ENCODE measurements around the gene TAF1. TPM values are rescaled to one million over a fixed set of nuclear protein-coding genes. Genes with fewer than 3 reads are reported as not detected.
"Not testable (repeated sequence)": the region's sequence is repeated elsewhere in the genome, so short reads cannot be mapped to it uniquely, and the experiment has no call there.

Gene TAF1
- total RNA-seq, 2 donors from 2014 or later: 31.9 to 37.2 TPM

- no peak for ATAC-seq (replicated peaks)
- H3K4me3 Mint-ChIP-seq: no peak overlapping the region
- H3K27me3 Mint-ChIP-seq: no peaks in the 10 kb centered on the region
- peaks cover 63% of the 10 kb centered on the region for H3K36me3 Mint-ChIP-seq (ENCODE audit: low read depth)
- H3K9me3 Mint-ChIP-seq: no peaks in the 10 kb centered on the region
- H3K4me1 Mint-ChIP-seq: no peaks in the 10 kb centered on the region
- H3K27ac Mint-ChIP-seq: no peak overlapping the region
Observed at GRCh38 chrX:71453056-71453455, 86.9 kb downstream of the TAF1 start.

DNA sequence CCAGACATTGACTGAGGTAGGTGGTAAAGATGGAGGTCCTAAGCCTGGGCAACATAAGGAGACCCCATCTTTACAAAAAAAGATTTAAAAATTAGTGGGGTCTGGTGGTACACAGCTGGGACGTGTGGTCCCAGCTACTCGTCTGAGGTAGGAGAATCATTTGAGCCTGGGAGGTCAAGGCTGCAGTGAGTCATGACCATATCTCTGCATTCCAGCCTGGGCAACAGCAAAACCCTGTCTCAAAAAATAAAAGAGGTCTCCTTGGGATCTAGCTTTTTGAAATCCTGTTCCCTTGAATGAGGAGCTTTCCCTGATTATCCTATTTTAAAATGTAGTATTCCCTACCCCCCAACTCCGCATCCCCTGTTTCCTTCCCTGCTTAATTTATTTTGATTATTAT is 88.1 kb downstream of the TAF1 start:
- ATAC-seq (replicated peaks): no peak
- Mint-ChIP-seq H3K9me3 (no peaks in the 10 kb centered on the region), H3K36me3 (ENCODE audit: low read depth) (peaks cover 73% of the 10 kb centered on the region), H3K4me3 (no peak overlapping the region), H3K27ac (peak overlapping the region; percentile 25), H3K4me1 (no peaks in the 10 kb centered on the region), H3K27me3 (no peaks in the 10 kb centered on the region)

GRCh38 chrX:71458866-71459265 is 92.7 kb downstream of the TAF1 start:
- H3K27me3 Mint-ChIP-seq: no peaks in the 10 kb centered on the region
- no peak for ATAC-seq (replicated peaks)
- no peaks in the 10 kb centered on the region for H3K9me3 Mint-ChIP-seq
- peaks cover 98% of the 10 kb centered on the region for H3K36me3 Mint-ChIP-seq (ENCODE audit: low read depth)
- H3K4me1 Mint-ChIP-seq: no peaks in the 10 kb centered on the region
- H3K27ac Mint-ChIP-seq: no peak overlapping the region
- no peak overlapping the region for H3K4me3 Mint-ChIP-seq

- Mint-ChIP-seq H3K4me3 (no peak overlapping the region), H3K27me3 (no peaks in the 10 kb centered on the region), H3K9me3 (no peaks in the 10 kb centered on the region), H3K36me3 (ENCODE audit: low read depth) (peaks cover 73% of the 10 kb centered on the region), H3K4me1 (no peaks in the 10 kb centered on the region), H3K27ac (peak overlapping the region; percentile 56)
- no peak for ATAC-seq (replicated peaks)
Observed at GRCh38 chrX:71464968-71465367, 98.8 kb downstream of the TAF1 start.

DNA sequence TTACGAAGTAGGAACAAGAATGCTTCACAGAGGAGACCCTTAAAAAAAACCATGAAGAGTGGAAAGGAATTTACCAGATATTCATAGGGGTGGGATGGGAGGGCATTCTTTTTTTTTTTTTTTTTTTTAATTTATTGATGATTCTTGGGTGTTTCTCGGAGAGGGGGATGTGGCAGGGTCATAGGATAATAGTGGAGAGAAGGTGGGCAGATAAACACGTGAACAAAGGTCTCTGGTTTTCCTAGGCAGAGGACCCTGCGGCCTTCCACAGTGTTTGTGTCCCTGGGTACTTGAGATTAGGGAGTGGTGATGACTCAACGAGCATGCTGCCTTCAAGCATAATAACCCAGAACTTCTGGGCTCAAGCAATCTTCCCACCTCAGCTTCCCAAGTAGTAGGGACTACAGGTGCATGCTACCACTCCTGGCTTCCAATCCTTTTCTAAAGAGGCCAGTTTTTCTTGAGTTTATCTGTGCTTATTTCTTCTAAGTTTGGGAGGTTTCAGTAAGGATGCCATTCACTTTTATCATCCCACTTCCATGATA is 100.9 kb downstream of the TAF1 start:
- Mint-ChIP-seq H3K27me3 (no peaks in the 10 kb centered on the region), H3K36me3 (ENCODE audit: low read depth) (peaks cover 52% of the 10 kb centered on the region), H3K27ac (no peak overlapping the region), H3K4me3 (no peak overlapping the region), H3K4me1 (no peaks in the 10 kb centered on the region), H3K9me3 (no peaks in the 10 kb centered on the region)
- ATAC-seq (replicated peaks): no peak

GRCh38 chrX:71475785-71476540 is 109.8 kb downstream of the TAF1 start:
- no peak overlapping the region for H3K27ac Mint-ChIP-seq
- no peaks in the 10 kb centered on the region for H3K4me1 Mint-ChIP-seq
- H3K36me3 Mint-ChIP-seq (ENCODE audit: low read depth): peaks cover 5% of the 10 kb centered on the region
- H3K9me3 Mint-ChIP-seq: no peaks in the 10 kb centered on the region
- no peak overlapping the region for H3K4me3 Mint-ChIP-seq
- ATAC-seq (replicated peaks): no peak
- no peaks in the 10 kb centered on the region for H3K27me3 Mint-ChIP-seq

GRCh38 chrX:71482228-71482958 is 116.2 kb downstream of the TAF1 start:
- Mint-ChIP-seq H3K36me3 (ENCODE audit: low read depth) (no peaks in the 10 kb centered on the region), H3K4me3 (no peak overlapping the region), H3K9me3 (no peaks in the 10 kb centered on the region), H3K27me3 (no peaks in the 10 kb centered on the region), H3K4me1 (no peaks in the 10 kb centered on the region), H3K27ac (no peak overlapping the region)
- no peak for ATAC-seq (replicated peaks)

GRCh38 chrX:71487814-71488213 is 121.7 kb downstream of the TAF1 start:
- H3K4me1 Mint-ChIP-seq: no peaks in the 10 kb centered on the region
- ATAC-seq (replicated peaks): no peak
- H3K4me3 Mint-ChIP-seq: no peak overlapping the region
- no peaks in the 10 kb centered on the region for H3K27me3 Mint-ChIP-seq
- no peak overlapping the region for H3K27ac Mint-ChIP-seq
- no peaks in the 10 kb centered on the region for H3K9me3 Mint-ChIP-seq
- no peaks in the 10 kb centered on the region for H3K36me3 Mint-ChIP-seq (ENCODE audit: low read depth)

DNA sequence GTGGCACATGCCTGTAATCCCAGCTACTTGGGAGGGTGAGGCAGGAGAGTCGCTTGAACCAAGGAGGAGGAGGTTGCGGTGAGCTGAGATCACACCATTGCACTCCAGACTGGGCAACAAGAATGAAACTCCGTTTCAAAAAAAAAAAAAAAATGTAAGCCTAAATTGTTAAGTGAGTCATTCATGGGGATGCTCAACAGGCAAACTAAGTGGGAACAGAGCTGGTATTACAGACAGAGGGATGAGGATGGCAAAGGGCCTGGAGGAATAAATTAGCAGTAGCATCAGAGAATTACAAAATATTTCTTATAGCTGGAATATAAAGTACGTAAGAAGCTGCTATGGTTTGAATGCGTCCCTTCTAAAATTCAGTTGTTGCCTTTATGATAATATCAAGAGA is 123.4 kb downstream of the TAF1 start:
- H3K36me3 Mint-ChIP-seq (ENCODE audit: low read depth): no peaks in the 10 kb centered on the region

GRCh38 chrX:71492231-71493065 is 126.3 kb downstream of the TAF1 start:
- Mint-ChIP-seq H3K36me3 (ENCODE audit: low read depth) (no peaks in the 10 kb centered on the region), H3K4me1 (no peaks in the 10 kb centered on the region), H3K27ac (no peak overlapping the region), H3K9me3 (no peaks in the 10 kb centered on the region), H3K27me3 (no peaks in the 10 kb centered on the region), H3K4me3 (peak overlapping the region; percentile 80)
- peak; percentile 78 for ATAC-seq (replicated peaks)

More for the DNA sequence above, 123.4 kb downstream of the TAF1 start:
- H3K9me3 Mint-ChIP-seq: no peaks in the 10 kb centered on the region
- no peaks in the 10 kb centered on the region for H3K27me3 Mint-ChIP-seq
- no peak overlapping the region for H3K27ac Mint-ChIP-seq
- H3K4me1 Mint-ChIP-seq: no peaks in the 10 kb centered on the region
- ATAC-seq (replicated peaks): no peak
- H3K4me3 Mint-ChIP-seq: no peak overlapping the region

DNA sequence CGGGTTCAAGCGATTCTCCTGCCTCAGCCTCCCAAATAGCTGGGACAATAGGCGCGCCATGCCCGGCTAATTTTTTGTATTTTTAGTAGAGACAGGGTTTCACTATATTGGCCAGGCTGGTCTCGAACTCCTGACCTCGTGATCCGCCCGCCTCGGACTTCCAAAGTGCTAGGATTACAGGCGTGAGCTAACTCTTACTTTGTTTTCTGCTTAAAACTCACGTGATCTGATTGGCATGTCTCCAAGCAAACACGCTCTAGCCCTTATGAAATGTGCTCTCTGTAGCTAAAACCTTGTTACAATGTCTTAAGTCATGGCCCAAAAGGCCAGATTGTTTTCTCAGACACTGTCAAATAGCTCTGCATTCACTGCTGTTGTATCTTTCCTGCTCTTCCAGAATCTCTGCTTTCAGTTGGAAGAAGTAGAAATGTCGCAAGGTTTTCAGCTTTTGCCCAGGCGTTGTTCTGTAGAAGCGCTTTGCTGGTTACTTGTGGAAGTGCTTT is 127.0 kb downstream of the TAF1 start:
- Mint-ChIP-seq H3K9me3 (no peaks in the 10 kb centered on the region), H3K27ac (no peak overlapping the region)
- no peak for ATAC-seq (replicated peaks)

DNA sequence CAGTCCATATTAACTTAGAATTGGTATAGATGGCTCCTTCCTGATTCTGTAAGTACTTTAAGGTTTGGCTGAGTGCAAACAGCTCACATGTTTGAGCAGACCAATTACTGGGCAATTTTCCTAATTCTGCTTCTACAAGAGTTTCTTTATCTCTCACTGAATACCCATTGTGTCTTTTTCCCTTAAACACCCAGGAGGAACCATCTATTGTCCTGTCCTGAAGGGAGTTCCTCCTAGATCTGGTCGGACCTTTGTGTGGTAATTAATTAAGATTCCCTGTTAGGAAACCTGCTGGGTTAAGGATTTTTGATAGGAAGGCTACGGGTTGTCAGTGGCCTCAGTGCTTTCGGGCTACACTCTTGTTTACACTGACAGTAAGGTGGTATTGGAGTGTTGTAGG is 129.8 kb downstream of the TAF1 start:
- H3K9me3 Mint-ChIP-seq; H3K27ac Mint-ChIP-seq; ATAC-seq (replicated peaks); H3K36me3 Mint-ChIP-seq (ENCODE audit: low read depth); H3K4me1 Mint-ChIP-seq; H3K4me3 Mint-ChIP-seq; H3K27me3 Mint-ChIP-seq: not testable (repeated sequence)

More for the DNA sequence above, 127.0 kb downstream of the TAF1 start:
- H3K36me3 Mint-ChIP-seq (ENCODE audit: low read depth): no peaks in the 10 kb centered on the region
- no peaks in the 10 kb centered on the region for H3K4me1 Mint-ChIP-seq
- H3K4me3 Mint-ChIP-seq: peak overlapping the region; percentile 80
- no peaks in the 10 kb centered on the region for H3K27me3 Mint-ChIP-seq

- Mint-ChIP-seq H3K27me3 (no peaks in the 10 kb centered on the region), H3K27ac (no peak overlapping the region), H3K4me1 (no peaks in the 10 kb centered on the region), H3K9me3 (no peaks in the 10 kb centered on the region), H3K36me3 (ENCODE audit: low read depth) (no peaks in the 10 kb centered on the region), H3K4me3 (no peak overlapping the region)
- no peak for ATAC-seq (replicated peaks)
Observed at GRCh38 chrX:71496476-71496875, 130.3 kb downstream of the TAF1 start.

DNA sequence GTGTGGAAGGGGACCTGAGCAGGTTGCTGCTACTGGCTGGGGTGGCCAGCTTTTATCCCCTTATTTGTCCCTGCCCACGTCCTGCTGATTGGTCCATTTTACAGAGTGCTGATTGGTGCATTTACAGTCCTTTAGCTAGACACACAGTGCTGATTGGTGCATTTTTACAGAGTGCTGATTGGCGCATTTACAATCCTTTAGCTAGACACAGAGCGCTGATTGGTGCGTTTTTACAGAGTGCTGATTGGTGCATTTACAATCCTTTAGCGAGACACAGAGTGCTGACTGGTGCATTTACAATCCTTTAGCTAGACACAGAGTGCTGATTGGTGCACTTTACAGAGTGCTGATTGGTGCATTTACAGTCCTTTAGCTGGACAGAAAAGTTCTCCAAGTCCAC is 135.9 kb downstream of the TAF1 start:
- not testable (repeated sequence) for H3K27ac Mint-ChIP-seq; H3K36me3 Mint-ChIP-seq (ENCODE audit: low read depth); H3K9me3 Mint-ChIP-seq; ATAC-seq (replicated peaks); H3K27me3 Mint-ChIP-seq; H3K4me1 Mint-ChIP-seq; H3K4me3 Mint-ChIP-seq
